Glutamatergic neuron (in vitro differentiated cells): ENCODE measurements around the gene GDE1. TPM values are rescaled to one million over a fixed set of nuclear protein-coding genes. Genes with fewer than 3 reads are reported as not detected.

ENCODE experiments used
- DNase-seq: peaks from one replicate; pipeline ENCODE4 v3.0.0; 2022
- H3K27ac Mint-ChIP-seq: one replicate; pipeline ENCODE4 v1.8.0; 2020; ENCODE audit warnings: mild to moderate bottlenecking, mixed read lengths, inconsistent platforms; ENCODE audit not compliant: unreplicated experiment
- H3K27me3 Mint-ChIP-seq: one replicate; pipeline ENCODE4 v1.8.0; 2020; ENCODE audit warnings: mild to moderate bottlenecking, moderate library complexity, mixed read lengths, inconsistent platforms; ENCODE audit not compliant: unreplicated experiment
- H3K36me3 Mint-ChIP-seq: one replicate; pipeline ENCODE4 v1.8.0; 2020; ENCODE audit warnings: mild to moderate bottlenecking, mixed read lengths, inconsistent platforms; ENCODE audit not compliant: unreplicated experiment
- H3K4me1 Mint-ChIP-seq: one replicate; pipeline ENCODE4 v1.8.0; 2020; ENCODE audit warnings: mild to moderate bottlenecking, low read depth, mixed read lengths, inconsistent platforms; ENCODE audit not compliant: unreplicated experiment
- H3K4me3 Mint-ChIP-seq: one replicate; pipeline ENCODE4 v1.8.0; 2020; ENCODE audit warnings: mild to moderate bottlenecking, mixed read lengths, inconsistent platforms; ENCODE audit not compliant: unreplicated experiment
- H3K9me3 Mint-ChIP-seq: one replicate; pipeline ENCODE4 v1.8.0; 2020; ENCODE audit warnings: mild to moderate bottlenecking, moderate library complexity, mixed read lengths, inconsistent platforms; ENCODE audit not compliant: unreplicated experiment
- CTCF ChIP-seq: fragments of 200-600 bp; sonication (generic); IDR thresholded peaks from one replicate; pipeline ENCODE4 v1.5.0; 2021; ENCODE audit not compliant: partially characterized antibody, unreplicated experiment
- total RNA-seq: library from RNA; stranded (reverse); fragmentation: NEBNext Ultra II Directional; extraction: Animal tissue kit (Norgen Biotek cat#: 25700); gene quantifications from one replicate; pipeline ENCODE4 v1.2.1, GENCODE V29; 2021; ENCODE audit not compliant: unreplicated experiment

GDE1 gene
- total RNA-seq, 1 donor from 2014 or later = 32.9 TPM

GRCh38 chr16:19559242-19559910 lies 37.5 kb upstream of the GDE1 start:
- peaks cover 6% of the 10 kb centered on the region for H3K36me3 Mint-ChIP-seq
- H3K9me3 Mint-ChIP-seq = peaks cover under 1% of the 10 kb centered on the region
- no peak for DNase-seq
- H3K4me1 Mint-ChIP-seq = no peaks in the 10 kb centered on the region
- peak; percentile 85 for TF ChIP-seq CTCF
- peaks cover 3% of the 10 kb centered on the region for H3K27me3 Mint-ChIP-seq
- no peak overlapping the region for H3K27ac Mint-ChIP-seq
- H3K4me3 Mint-ChIP-seq = no peak overlapping the region

- no peaks in the 10 kb centered on the region for H3K4me1 Mint-ChIP-seq
- no peak for DNase-seq
- H3K27ac Mint-ChIP-seq = peak overlapping the region; percentile 95
- peaks cover 3% of the 10 kb centered on the region for H3K27me3 Mint-ChIP-seq
- no peaks in the 10 kb centered on the region for H3K36me3 Mint-ChIP-seq
- TF ChIP-seq CTCF = peak; percentile 36
- peak overlapping the region; percentile 91 for H3K4me3 Mint-ChIP-seq
- H3K9me3 Mint-ChIP-seq = peaks cover 2% of the 10 kb centered on the region
Measured at GRCh38 chr16:19555938-19556771, 34.3 kb upstream of the GDE1 start.

GRCh38 chr16:19555186-19555937 lies 33.5 kb upstream of the GDE1 start, which contains the start of gene VPS35L:
VPS35L (plus strand) TSS chr16:19555703; CDS start chr16:19555730, 27 bp downstream.
- no peaks in the 10 kb centered on the region for H3K36me3 Mint-ChIP-seq
- DNase-seq = peak; percentile 99
- peak within 1 kb of the TSS; percentile 95 for H3K27ac Mint-ChIP-seq
- H3K4me1 Mint-ChIP-seq = no peaks in the 10 kb centered on the region
- TF ChIP-seq CTCF = peak; percentile 75
- H3K9me3 Mint-ChIP-seq = peaks cover 2% of the 10 kb centered on the region
- peaks cover 3% of the 10 kb centered on the region for H3K27me3 Mint-ChIP-seq
- peak within 1 kb of the TSS; percentile 91 for H3K4me3 Mint-ChIP-seq

- no peak for DNase-seq
- no peak overlapping the region for H3K27ac Mint-ChIP-seq
- H3K27me3 Mint-ChIP-seq = no peaks in the 10 kb centered on the region
- H3K9me3 Mint-ChIP-seq = peaks cover 2% of the 10 kb centered on the region
- TF ChIP-seq CTCF = no peak
- H3K36me3 Mint-ChIP-seq = no peaks in the 10 kb centered on the region
- H3K4me1 Mint-ChIP-seq = no peaks in the 10 kb centered on the region
- no peak overlapping the region for H3K4me3 Mint-ChIP-seq
Measured at GRCh38 chr16:19549673-19550072, 27.8 kb upstream of the GDE1 start.
